Hypothalamus (tissue), 51 donors: ENCODE data around the gene ORM2.

ENCODE experiments used
- DNase-seq, 51 donors: peaks; one replicate each; lab custom pipeline; 2025; lab: John Stamatoyannopoulos, UW

The ORM2 gene

GRCh38 chr9:114291886-114292590 is 37.6 kb upstream of the ORM2 start:
- DNase-seq, result no peak

- no peak for DNase-seq
These were observed 35.0 kb upstream of the ORM2 start for GRCh38 chr9:114294664-114295063.

GRCh38 chr9:114296338-114296737 is 33.3 kb upstream of the ORM2 start:
- DNase-seq, result no peak

GRCh38 chr9:114299286-114300152 is 30.1 kb upstream of the ORM2 start:
- no peak for DNase-seq

GRCh38 chr9:114300153-114300845 is 29.4 kb upstream of the ORM2 start:
- no peak for DNase-seq

- DNase-seq, result no peak
These were observed 28.5 kb upstream of the ORM2 start for GRCh38 chr9:114300846-114301797.

GRCh38 chr9:114301798-114302565 is 27.7 kb upstream of the ORM2 start:
- DNase-seq, result no peak

- no peak for DNase-seq
These were observed 26.9 kb upstream of the ORM2 start for GRCh38 chr9:114302727-114303126.

- no peak for DNase-seq
These were observed 26.1 kb upstream of the ORM2 start for GRCh38 chr9:114303571-114303970.

- DNase-seq, result no peak
These were observed 25.7 kb upstream of the ORM2 start for GRCh38 chr9:114303977-114304376.

GRCh38 chr9:114304416-114305188 is 25.1 kb upstream of the ORM2 start:
- no peak for DNase-seq

- DNase-seq, result no peak
These were observed 21.8 kb upstream of the ORM2 start for GRCh38 chr9:114307899-114308267.

- DNase-seq, result no peak
These were observed 21.2 kb upstream of the ORM2 start for GRCh38 chr9:114308361-114308950.

GRCh38 chr9:114309096-114309495 is 20.6 kb upstream of the ORM2 start:
- no peak for DNase-seq

- no peak for DNase-seq
These were observed 18.9 kb upstream of the ORM2 start for GRCh38 chr9:114310471-114311450.

GRCh38 chr9:114311571-114312512 is 17.8 kb upstream of the ORM2 start:
- DNase-seq, result no peak
